ENCODE data around the gene SEC22A. TPM values are rescaled to one million over a fixed set of nuclear protein-coding genes. Genes with fewer than 3 reads are reported as not detected.

SEC22A gene
- total and polyA plus RNA-seq, 2 experiments from 2014 or later = 8.8 to 12.3 TPM

DNA sequence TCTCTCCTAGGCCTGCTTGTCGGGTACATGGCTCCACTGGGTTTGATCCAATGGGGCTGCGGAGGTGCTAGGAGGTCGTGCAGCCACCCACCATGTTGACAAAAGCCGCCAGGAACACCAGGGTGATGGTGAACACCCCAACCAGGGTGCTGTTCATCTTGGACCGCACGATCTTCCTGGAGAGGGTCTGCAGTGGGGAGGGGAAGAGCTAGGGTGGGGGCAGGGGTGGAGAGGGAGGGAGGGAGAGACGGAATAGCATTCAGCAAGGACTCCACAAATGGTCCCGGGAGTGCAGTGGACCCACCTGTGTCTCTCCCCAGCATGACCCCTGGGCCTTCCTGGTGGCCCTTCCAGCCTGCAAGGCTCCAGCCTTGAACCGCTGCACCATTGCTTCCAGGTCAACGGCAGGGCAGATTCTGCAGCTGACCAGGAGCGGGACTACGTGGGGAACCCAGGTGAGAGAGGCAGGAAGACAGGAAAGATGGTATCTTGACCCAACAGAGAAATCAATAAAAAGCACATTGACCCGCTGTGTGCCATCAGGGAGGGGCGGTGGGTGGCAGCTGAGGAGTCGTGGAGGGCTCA lies 102.3 kb downstream of the SEC22A start:
- Histone ChIP-seq H3K36me3 (peaks cover 28% of the 10 kb centered on the region), H3K9me3 (ENCODE audit: low read depth) (no peaks in the 10 kb centered on the region), H3K27ac (no peak overlapping the region), H3K4me1 (ENCODE audit: low read depth) (no peaks in the 10 kb centered on the region), H3K27me3 (no peaks in the 10 kb centered on the region), H3K4me3 (no peak overlapping the region)
- TF ChIP-seq, protein P1, sequence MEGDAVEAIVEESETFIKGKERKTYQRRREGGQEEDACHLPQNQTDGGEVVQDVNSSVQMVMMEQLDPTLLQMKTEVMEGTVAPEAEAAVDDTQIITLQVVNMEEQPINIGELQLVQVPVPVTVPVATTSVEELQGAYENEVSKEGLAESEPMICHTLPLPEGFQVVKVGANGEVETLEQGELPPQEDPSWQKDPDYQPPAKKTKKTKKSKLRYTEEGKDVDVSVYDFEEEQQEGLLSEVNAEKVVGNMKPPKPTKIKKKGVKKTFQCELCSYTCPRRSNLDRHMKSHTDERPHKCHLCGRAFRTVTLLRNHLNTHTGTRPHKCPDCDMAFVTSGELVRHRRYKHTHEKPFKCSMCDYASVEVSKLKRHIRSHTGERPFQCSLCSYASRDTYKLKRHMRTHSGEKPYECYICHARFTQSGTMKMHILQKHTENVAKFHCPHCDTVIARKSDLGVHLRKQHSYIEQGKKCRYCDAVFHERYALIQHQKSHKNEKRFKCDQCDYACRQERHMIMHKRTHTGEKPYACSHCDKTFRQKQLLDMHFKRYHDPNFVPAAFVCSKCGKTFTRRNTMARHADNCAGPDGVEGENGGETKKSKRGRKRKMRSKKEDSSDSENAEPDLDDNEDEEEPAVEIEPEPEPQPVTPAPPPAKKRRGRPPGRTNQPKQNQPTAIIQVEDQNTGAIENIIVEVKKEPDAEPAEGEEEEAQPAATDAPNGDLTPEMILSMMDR (IDR thresholded peaks at IDR 0.05; ENCODE audit: low read depth, low read length) = no peak
- no peak for DNase-seq (ENCODE audit: low read depth in 1 of 2, low spot score in 1 of 2)

DNA sequence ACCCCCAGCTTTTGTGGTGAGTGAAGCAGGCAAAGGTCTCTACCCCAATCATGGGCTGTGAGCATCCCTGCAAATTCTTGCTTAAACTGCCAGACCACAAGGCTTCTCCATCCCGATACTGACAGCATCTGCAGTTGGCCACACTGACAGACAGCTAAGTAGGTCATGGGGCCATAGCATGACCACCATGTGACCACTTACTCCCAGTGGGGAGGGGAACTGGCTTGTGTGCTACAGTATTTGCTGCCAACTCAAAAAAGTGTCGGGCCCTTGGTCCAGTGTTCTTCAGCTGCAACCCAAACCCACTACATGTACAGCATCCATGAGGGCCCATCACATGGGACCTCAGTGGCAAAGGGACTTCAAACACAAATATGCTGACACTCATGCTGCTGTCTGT lies 103.4 kb downstream of the SEC22A start:
- no peak overlapping the region for H3K27ac ChIP-seq
- TF ChIP-seq, protein P1 (IDR thresholded peaks at IDR 0.05; ENCODE audit: low read depth, low read length) = no peak
- H3K9me3 ChIP-seq (ENCODE audit: low read depth) = no peaks in the 10 kb centered on the region
- no peak for DNase-seq (ENCODE audit: low read depth in 1 of 2, low spot score in 1 of 2)
- H3K4me3 ChIP-seq = no peak overlapping the region
- H3K4me1 ChIP-seq (ENCODE audit: low read depth) = no peaks in the 10 kb centered on the region
- H3K27me3 ChIP-seq = no peaks in the 10 kb centered on the region
- H3K36me3 ChIP-seq = peaks cover 25% of the 10 kb centered on the region

DNA sequence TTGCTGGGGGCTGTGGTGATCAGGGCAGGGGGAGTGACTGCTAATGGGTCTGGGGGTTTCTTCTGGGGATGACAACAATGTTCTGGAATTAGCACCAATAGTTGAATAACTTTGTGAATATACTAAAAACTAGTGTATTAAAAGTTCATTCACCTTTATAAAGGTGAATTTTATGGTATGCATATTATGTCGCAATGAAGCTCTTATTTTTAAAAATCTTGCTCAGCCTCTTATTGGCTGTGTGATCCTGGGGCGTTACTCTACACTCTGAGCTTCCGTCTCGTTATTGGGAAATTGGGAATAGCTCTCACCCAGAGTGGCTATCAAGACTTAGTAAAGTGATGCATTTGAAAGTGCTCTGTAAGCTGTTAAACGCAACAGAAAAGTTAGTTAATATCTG lies 105.3 kb downstream of the SEC22A start:
- H3K9me3 ChIP-seq (ENCODE audit: low read depth) = no peaks in the 10 kb centered on the region
- no peak overlapping the region for H3K4me3 ChIP-seq
- no peak for DNase-seq (ENCODE audit: low read depth in 1 of 2, low spot score in 1 of 2)
- H3K4me1 ChIP-seq (ENCODE audit: low read depth) = no peaks in the 10 kb centered on the region
- no peaks in the 10 kb centered on the region for H3K27me3 ChIP-seq
- TF ChIP-seq, protein P1 (IDR thresholded peaks at IDR 0.05; ENCODE audit: low read depth, low read length) = no peak
- no peak overlapping the region for H3K27ac ChIP-seq
- peaks cover 21% of the 10 kb centered on the region for H3K36me3 ChIP-seq

DNA sequence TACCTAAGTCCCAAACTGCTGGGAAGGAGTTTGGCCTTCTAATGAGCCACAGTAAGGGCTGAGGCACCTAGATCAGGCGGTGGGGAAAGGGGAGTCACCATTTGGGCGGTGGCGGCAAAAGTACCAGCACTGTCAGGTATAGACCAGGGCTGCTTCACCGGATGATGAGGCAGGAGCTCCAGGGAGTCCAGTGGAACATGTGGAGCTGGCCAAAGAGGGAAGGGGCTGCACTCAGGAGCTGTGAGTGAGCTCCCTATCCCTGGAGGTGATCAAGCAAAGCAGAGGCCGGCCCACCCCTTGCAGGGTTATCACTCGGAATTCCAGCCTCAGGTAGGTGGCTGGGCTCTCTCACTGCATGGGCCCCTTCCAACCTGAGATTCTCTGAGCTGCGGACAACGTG lies 108.4 kb downstream of the SEC22A start:
- TF ChIP-seq, protein P1 (IDR thresholded peaks at IDR 0.05; ENCODE audit: low read depth, low read length) = no peak
- H3K36me3 ChIP-seq = peaks cover 9% of the 10 kb centered on the region
- DNase-seq (ENCODE audit: low read depth in 1 of 2, low spot score in 1 of 2) = no peak
- H3K4me3 ChIP-seq = no peak overlapping the region
- no peaks in the 10 kb centered on the region for H3K4me1 ChIP-seq (ENCODE audit: low read depth)
- H3K27ac ChIP-seq = no peak overlapping the region
- no peaks in the 10 kb centered on the region for H3K9me3 ChIP-seq (ENCODE audit: low read depth)
- no peaks in the 10 kb centered on the region for H3K27me3 ChIP-seq

DNA sequence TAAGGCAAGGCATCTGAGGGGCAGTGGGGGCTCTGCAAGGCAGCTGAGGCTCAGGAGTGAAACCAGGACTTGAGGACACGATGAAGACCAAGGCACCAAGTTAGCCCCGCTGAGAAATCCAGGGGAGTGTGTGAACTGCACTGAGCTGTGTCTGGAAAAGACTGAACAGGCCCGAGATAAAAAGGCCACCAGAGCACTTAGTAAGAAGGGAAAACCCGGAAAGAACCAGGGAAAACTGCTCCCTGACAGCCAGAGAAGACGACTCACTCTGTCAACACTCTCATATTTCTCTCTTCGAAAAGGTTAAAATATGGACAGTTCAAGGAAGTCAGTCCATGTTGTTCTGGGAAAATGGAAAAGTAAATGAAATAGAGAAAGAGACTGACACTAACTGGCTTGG lies 109.0 kb downstream of the SEC22A start:
- DNase-seq (ENCODE audit: low read depth in 1 of 2, low spot score in 1 of 2) = no peak
- H3K36me3 ChIP-seq = peaks cover 13% of the 10 kb centered on the region
- H3K27ac ChIP-seq = no peak overlapping the region
- TF ChIP-seq, protein P1 (IDR thresholded peaks at IDR 0.05; ENCODE audit: low read depth, low read length) = no peak
- H3K4me1 ChIP-seq (ENCODE audit: low read depth) = no peaks in the 10 kb centered on the region
- H3K4me3 ChIP-seq = no peak overlapping the region
- H3K27me3 ChIP-seq = peaks cover 3% of the 10 kb centered on the region
- H3K9me3 ChIP-seq (ENCODE audit: low read depth) = no peaks in the 10 kb centered on the region

Measured in cardiac muscle cell (in vitro differentiated cells and primary cell).